CD4-positive, alpha-beta T cell treated with Interleukin-1 beta for 1 hour (primary cell): ENCODE data around the gene TRIM24.
"Not testable (repeated sequence)": the region's sequence is repeated elsewhere in the genome, so short reads cannot be mapped to it uniquely, and the experiment has no call there.

ENCODE experiments used
- DNase-seq, 2 donors: peaks; one replicate each; pipeline ENCODE4 v3.0.0-alpha.2; 2020 to 2022

Gene TRIM24

DNA sequence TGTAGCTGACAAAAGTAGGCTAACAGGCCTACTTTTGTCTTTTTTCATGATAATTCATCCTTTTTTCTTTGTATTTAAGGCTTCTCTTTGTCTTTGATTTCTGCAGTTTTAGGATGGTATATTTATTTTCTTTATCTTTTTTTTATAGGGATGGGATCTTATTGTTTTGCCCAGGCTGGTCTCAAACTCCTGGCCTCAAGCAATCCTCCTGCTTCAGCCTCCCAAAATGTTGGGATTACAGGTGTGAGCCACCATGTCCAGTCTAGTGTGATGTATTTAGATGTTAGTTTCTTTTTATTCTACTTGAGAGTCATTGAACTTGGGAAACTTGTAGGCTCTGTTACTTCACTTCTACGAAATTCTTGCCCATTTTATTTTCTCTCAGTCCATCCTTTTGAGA, 35.4 kb downstream of the TRIM24 start:
- DNase-seq = no peak

DNA sequence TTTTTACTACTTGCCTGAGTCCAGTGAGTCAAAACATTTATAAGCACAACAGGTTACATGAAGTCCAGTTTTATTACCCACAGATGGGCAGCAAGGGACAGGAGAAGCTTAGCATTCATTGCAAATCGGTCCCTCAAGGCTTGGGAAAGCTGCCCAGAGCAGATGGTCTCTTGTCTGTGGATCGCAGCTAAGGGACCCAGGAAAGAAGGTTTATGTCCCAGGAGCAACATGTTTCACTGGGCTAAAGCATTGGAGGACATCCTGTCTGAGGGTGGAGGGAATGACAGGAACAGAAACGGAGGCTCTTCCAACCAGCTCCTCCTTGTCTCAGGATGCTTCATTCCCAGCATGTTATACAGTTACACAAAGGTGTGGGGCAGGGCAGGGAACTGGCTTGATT, 39.3 kb downstream of the TRIM24 start:
- DNase-seq = no peak

DNA sequence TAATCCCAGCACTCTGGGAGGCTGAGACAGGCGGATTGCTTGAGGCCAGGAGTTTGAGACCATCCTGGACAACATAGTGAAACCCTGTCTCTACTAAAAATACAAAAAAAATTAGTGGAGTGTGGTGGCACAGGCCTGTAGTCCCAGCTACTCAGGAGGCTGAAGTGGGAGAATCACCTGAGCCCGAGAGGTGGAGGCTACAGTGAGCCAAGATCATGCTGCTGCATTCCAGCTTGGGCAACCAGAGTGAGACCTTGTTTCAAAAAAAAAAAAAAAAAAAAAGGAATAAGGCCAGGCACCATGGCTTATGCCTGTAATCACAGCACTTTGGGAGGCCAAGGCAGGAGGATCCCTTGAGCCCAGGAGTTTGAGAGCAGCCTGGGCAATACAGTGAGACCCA, 40.2 kb downstream of the TRIM24 start:
- not testable (repeated sequence) for DNase-seq

DNA sequence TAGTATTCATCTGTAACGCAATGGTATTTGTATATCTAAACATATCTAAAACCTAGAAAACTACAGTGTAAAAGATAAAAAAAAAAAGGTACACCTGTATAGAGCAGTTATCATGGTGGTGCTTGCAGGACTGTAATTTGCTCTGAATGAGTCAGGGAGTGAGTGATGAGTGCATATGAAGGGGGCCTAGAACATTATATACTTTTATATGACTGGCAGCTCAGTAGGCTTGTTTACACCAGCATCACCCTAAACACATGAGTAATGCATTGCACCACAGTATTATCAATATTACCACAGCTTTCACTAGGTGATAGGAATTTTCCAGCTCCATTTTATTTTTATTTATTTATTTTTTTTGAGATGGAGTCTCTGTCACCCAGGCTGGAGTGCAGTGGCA, 40.8 kb downstream of the TRIM24 start:
- no peak for DNase-seq

DNA sequence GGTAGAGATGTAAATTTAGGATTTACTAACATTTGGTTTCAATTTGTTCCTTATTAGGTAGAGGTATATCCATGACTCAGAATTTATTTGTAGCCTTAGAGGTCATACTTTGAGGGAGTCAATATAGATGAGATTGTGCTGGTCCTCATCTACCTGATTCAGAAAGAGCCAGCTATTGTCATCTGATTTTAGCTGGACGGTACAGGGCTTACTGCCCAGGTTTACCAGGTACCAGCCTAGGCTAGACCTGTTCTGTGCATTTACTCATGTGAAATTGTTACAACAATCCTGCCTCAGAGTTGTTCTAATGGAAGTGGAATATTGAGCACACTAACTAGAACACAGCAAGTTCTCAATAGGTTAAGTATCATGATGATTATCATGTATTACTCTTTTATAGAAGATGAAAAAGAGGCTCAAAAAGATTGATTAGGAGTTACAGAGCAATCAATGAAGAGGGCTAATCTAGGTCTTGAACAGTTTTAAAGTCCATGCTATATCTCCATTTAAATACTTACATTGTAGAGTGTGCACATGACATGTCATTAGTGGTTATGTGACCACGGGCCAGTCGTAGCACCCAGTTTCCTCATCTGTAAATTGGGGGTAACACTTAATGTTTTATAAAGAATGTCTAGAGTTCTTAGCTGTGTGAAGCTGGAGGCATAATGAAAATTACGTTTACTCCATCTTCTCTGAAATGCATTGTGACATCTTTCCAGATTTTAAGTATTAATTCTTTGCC, 42.1 kb downstream of the TRIM24 start:
- DNase-seq = no peak

DNA sequence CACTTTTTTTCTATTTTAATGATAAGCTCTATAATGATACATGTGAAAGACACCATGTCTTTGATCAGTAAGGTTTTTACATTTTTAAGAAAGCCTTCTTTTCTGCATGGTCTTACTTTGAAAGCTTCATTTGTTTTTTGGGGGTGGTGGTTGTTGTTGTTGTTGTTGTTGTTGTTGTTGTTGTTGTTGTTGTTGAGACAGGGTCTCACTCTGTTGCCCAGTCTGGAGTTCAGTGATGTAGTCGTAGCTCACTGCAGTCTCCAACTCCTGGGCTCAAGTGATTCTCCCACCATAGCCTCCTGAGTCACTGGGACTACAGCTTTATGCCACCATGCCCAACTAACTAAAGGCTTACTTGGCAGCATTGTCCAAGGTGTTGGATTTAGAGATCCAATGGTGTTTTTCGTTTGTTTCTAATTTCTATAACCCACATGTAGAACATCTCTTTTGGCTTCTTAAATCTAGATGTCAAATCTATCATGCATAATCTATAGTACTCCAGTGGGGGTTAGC, 45.4 kb downstream of the TRIM24 start:
- no peak for DNase-seq

DNA sequence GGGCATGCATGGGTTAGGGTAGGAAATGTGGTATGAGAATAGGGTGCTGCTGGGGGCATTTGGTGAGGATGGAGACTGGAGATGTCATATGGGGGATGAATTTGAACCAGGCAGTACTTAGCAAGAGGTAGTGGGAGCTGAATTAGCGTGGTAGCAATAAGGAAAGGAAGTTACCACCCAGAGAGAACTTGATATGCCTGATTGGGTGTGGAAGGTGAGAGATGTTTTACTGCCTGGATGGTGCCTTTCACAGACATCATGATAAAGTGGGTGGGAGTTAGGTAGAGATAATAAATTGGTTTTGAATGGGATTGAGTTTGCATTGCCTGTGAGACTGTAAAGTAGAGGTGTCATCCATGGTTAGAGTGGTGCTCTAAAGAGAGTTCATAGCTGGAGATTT, 46.7 kb downstream of the TRIM24 start:
- no peak for DNase-seq

DNA sequence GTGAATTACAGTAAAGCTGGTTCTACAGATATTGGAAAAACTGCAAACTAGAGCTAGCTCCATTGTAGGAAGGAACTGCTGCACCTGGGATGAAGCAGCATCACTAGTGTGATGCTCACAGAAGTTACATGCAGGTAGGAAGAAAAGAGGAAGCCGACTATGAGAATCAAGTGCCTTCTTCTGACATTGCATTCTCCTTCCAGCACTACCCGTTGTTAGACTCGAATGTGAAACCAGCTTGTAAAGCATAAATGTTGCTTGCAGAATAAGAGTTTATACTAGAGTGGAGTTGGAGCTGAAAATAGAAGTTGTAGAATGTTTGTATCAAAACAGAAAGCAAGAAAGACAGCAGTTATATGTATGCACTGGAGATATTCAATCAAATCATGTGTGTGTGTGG, 49.9 kb downstream of the TRIM24 start:
- no peak for DNase-seq

DNA sequence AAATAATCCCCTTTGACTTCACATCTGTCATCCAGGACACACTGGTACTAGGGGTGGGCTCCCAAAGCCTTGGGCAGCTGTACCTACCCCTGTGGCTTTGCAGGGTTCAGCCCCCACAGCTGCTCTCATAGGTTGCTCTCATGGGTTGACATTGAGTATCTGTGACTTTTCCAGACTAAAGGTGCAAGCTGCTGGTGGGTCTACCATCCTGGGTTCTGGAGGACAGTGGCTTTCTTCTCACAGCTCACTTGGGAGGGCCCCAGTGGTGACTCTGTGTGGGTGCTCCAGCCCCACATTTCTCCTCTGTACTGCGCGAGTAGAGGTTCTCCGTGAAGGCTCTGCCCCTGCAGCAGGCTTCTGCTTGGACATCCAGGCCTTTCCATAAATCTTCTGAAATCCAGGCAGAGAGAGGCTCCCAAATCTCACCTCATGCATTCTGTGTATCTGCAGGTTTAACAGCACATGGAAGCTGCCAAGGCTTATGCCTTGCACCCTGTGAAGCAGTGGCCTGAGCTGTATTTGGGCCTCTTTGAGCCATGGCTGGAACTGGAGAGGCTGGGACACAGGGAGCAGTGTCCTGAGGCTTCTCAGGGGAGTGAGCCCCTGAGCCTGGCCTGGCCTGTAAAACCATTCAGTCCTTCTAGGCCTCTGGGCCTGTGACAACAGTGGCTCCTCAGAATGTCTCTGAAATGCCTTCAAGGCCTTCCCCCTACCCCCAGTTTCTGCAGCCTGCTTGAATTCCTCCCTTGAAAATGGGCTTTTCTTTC, 52.2 kb downstream of the TRIM24 start:
- DNase-seq = no peak

DNA sequence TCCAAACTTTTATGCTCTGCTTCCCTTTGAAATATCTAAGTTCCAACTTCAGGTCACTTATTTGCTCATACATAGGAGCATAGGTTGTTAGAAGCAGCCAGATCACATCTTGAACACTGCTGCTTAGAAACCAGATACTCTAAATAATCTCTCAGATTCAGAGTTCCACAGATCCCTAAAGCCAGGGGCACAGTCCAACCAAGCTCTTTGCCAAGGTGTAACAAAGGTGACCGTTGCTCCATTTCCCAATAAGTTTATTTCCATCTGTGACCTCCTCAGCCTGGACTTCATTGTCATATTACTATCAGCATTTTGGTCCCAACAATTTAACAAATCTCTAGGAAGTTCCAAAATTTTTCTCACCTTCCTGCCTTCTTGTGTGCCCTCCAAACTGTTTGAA, 52.8 kb downstream of the TRIM24 start:
- no peak for DNase-seq

DNA sequence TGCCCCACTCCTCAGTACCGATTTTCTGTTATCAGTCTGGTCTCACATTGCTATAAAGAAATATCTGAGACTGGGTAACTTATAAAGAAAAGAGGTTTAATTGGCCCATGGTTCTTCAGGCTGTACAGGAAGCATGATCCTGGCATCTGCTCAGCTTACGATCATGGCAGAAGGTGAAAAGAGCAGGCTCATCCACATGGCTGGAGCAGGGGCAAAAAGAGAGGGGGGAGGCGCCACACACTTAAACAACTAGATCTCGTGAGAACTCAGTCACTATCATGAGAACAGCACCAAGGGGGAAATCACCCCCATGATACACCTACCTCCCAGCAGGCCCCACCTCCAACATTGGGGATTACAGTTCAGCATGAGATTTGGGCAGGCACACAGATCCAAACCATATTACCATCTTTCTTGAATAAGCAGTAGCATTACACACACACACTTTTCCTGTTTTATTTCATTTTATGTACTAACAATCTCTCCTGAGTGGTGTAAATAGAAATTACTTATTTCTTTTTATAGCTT, 53.3 kb downstream of the TRIM24 start:
- DNase-seq = no peak

DNA sequence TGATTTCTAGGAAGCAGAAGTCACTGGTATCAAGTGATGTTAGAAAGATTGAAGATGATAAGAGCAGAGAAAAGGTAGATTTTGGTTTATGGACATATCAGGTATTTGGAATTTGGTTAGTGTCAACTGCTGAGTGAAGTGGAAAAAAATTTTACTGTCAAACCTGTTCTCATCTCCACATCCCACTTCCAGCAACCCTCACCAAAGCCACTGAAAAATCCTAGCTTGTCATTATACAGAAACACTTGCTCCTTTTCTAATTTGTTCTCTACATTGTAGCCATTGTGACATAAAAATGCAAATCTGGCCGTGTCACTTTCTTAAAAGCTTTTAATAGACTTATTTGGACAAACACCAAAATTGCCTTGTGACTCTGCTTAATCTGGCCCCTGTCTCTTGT, 54.0 kb downstream of the TRIM24 start:
- DNase-seq = no peak

DNA sequence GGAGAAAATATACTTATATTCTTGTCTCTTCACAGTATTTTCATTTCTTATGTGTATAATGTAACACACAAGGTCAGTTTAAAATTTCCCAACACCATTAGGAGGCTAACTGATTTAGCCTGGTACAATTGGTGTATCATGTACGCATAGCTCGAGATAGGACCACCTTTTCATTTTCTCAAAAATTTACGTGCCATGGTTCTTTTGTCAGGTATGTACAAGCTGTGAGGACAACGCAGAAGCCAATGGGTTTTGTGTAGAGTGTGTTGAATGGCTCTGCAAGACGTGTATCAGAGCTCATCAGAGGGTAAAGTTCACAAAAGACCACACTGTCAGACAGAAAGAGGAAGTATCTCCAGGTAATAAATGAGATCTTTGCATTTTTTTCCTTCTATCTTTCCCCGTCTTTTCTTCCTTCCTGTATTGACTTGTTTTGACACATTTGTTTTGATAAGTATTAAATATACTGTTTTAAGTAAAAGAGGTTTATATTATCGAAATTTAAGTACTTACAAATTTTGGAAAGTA, 55.0 kb downstream of the TRIM24 start:
- no peak for DNase-seq

DNA sequence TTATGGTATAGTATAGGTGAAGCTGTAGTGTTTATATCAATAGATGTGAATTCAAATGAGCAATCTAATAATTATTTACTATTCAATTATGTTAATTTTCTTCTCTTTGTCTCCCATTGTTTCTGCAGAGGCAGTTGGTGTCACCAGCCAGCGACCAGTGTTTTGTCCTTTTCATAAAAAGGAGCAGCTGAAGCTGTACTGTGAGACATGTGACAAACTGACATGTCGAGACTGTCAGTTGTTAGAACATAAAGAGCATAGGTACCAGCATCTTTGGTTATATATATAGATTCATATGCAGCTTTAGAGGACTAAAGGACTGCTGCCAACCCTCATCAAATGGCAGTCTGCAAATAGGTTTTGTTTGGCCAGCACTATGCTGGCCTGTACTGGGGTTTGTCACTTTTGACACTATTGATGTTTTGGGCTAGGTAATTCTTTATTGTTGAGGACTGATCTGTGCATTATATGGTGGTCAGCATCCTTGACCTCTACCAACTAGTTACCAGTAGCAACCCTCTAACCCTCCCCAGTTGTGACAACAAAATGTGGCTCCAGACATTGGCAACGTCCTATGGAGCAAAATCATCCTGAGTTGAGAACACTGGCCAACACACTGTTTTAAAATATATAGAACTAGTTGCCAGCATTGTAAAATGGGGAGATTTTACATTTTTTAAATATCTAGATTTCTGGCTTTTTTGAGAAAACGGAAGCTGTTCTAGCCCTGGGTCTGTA, 59.2 kb downstream of the TRIM24 start:
- DNase-seq = no peak

DNA sequence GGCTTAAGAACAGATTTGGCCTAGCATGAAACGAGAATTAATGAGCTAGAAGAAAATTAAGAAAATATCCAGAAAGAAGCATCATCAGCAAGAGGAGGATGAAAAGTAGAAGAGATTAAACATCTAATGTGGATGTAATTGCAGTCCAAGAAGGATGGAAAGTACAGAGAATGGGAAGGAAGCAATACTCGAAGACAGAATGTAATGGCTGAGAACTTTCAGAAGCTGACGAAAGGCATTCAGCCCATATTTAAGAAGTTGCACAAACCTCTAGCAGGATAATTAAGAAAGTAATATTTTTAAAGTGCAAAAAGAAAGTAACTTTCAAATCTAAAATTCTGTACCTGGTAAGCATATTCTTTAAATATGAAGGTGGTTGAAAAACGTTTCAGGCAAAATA, 60.7 kb downstream of the TRIM24 start:
- DNase-seq = no peak

DNA sequence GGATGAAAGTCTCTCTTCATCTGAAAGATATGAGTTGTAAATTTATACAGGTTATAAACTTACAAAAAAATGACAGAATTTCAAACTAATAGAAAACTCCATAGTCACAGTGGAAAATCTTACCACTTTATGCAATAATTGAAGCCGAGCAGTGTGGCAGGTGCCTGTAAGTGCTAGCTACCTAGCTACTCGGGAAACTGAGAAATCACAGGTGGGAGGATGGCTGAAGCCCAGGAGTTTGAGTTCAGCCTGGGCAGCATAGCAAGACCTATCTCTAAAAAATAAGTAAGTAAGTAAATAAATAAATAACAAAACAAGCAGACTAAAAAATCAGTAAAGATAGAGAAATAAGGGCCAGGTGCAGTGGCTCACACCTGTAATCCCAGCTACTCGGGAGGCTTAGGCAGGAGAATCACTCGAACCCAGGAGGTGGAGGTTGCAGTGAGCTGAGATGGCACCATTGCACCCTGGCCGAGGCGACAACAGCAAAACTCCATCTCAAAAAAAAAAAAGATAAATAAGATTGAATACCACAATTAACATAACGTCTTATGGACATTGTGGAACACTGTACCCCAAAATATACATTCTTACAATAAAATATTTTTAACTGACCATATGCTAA, 61.9 kb downstream of the TRIM24 start:
- no peak for DNase-seq

DNA sequence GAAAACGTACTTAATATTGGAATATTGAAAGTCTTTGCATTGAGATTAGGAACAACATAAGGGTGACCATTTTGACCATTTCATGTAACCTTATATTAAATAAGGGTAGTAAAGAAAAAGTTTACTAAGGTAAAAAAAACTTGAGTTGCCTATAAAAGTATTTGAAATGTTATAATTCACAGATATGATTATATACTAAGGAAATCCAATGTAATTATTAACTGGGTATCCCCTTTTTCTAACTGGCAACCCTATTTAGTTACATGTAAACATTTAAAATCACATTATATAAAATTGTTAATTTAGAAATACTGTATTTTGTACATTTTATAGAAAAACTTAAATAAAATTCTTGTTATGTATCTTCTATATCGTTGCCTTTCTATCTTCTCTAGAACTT, 64.2 kb downstream of the TRIM24 start:
- no peak for DNase-seq

DNA sequence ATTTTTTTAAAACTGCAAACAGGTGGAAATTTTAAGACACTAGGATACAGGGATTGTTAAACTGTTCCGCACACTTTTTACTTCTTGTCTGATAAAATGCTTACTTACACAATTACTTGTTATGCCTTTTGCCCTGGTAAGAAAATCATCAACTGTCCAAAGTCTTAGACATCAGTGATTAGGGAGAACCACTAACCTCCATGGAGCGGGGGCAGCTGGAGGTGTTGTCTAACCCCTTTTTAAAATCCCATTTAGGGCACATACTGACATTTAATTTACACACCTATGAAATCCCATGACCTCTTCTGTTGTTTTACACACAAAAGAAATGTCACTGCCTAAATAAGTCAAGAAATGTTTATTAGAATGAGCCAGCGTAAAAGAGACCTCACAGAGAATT, 65.7 kb downstream of the TRIM24 start:
- no peak for DNase-seq

DNA sequence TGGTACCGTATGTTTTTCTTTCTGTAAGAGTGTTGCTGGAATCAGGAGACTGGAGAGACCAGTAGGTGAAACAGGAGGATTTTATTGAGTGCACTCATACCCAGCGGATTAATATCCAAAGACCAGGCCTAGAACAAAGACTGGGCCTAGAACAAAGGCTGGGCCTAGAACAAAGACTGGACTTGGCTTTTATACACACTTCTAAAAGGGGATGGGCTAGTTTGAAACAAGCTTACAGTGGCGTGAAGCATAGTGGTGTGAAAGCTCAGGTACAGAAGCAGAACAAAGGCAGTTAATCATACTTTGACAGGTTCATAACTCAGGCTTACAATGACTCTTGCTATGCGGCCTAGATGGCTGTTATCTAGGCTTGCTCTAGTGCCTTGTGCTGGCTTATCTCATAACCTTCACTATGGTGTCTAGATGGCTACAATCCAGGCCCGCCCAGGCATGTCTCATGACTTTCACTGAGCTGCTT, 67.7 kb downstream of the TRIM24 start:
- peak in 1 of 2 donors; percentile 7 for DNase-seq

DNA sequence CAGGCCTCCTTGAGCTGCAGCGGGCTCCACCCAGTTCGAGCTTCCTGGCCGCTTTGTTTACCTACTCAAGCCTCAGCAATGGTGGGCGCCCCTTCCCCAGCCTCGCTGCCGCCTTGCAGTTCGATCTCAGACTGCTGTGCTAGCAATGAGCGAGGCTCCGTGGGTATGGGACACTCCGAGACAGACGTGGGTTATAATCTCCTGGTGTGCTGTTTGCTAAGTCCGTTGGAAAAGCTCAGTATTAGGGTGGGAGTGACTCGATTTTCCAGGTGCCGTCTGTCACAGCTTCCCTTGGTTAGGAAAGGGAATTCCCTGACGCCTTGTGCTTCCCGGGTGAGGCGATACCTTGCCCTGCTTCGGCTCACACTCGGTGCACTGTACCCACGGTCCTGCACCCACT, 76.8 kb downstream of the TRIM24 start:
- not testable (repeated sequence) for DNase-seq

DNA sequence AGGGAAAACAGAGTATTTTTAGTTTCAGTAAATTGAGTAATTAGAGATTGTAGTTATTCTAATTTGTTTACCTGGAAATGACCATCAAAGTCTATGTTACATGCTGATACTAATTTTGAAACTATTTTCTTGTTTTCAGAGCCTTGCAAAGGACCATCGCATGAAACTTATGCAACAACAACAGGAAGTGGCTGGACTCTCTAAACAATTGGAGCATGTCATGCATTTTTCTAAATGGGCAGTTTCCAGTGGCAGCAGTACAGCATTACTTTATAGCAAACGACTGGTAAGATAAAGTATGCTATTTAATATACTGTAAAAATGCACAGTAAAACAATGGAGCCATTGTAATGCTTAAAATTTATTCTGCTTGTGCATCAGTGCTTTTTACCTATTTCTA, 78.5 kb downstream of the TRIM24 start:
- no peak for DNase-seq

DNA sequence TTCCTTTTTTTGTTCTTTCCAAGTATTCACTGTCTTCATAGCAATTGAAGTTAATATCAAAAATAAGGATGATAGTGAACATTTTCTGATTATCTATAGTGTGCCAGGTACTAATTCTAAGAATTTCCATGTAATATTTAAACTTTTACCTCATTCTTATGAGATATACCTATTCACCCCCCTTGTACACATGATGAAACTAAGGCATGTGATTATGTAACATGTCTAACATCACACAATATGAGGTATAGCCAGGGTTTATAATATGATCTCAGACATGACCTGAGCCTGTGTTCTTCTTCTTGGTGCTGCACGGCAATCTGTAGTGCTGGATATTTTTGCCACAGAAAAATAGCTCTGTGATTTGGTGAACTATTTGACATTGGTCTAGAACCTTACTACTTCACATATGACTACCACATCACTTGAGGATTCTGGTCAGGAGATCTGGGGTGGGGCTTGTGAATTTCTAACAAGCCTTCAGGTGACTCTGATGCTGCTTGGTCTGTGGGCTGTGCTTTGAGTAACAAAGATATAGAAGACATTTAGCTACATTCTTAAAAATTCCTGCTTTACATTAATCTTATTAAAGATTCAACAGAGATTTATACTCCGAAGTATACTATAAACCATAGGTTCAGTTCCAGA, 79.1 kb downstream of the TRIM24 start:
- no peak for DNase-seq
